Stimulated activated naive CD8-positive, alpha-beta T cell treated with anti-CD3 and anti-CD28 coated beads, Interleukin-15, amount 100 ng/mL, for 72 hours (primary cell): ENCODE data around the gene CATSPERE.

Experiments used
- ATAC-seq: fragments of 150-1000 bp; cut with Tn5 transposase; 2 replicates; pipeline ENCODE4 v1.10.0; 2021; ENCODE audit warnings: mild to moderate bottlenecking, moderate library complexity
- DNase-seq, 2 donors: peaks; one replicate each; pipeline ENCODE4 v3.0.0; 2021 to 2022
- H3K27ac Mint-ChIP-seq, 2 donors: one replicate each; pipeline ENCODE4 v1.8.0; 2022; ENCODE audit warnings: mild to moderate bottlenecking in 2 of 2, mixed read lengths in 2 of 2, moderate library complexity in 2 of 2
- H3K27me3 Mint-ChIP-seq: one replicate; pipeline ENCODE4 v1.8.0; 2022; ENCODE audit warnings: mixed read lengths
- H3K4me1 Mint-ChIP-seq: one replicate; pipeline ENCODE4 v1.8.0; 2022; ENCODE audit warnings: mild to moderate bottlenecking, mixed read lengths
- H3K4me3 Mint-ChIP-seq, 2 donors: one replicate each; pipeline ENCODE4 v1.8.0; 2022; ENCODE audit warnings: mild to moderate bottlenecking in 2 of 2, mixed read lengths in 2 of 2, moderate library complexity in 1 of 2
- H3K9me3 Mint-ChIP-seq, 2 donors: one replicate each; pipeline ENCODE4 v1.8.0; 2022; ENCODE audit warnings: mixed read lengths in 2 of 2

The CATSPERE gene

DNA sequence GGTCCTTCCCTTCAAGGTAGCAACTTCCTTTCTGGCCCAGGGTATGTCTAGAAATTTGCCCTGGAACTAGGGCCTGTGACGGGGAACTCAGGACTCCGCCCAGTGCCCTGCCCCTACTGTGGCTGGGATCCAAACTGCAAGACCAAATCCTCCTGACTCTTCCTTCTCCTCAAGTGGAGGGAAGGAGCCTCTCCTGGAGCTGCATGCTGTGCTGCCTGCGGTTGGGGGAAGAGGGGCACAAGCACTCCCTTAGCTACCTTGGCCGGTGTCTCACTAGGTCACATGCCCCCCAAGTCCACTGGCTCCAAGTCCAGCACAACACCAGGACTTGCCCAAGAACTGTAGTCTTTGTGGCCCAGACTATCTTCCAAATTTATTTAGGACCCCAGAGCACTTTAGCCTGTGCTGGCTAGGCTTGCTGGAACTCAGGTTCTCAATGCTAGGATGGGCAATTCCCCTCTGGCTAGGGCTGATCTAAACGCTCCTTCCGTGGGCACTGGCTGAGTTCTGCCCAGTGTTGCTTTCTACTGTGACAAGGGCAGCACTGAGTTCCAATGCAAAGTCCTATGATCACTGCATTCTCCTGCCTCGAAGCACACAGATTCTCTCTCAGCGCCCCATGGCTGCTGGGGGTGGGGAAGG lies 21.6 kb upstream of the CATSPERE start:
- ATAC-seq: no peak
- no peaks in the 10 kb centered on the region for H3K27me3 Mint-ChIP-seq
- DNase-seq: no peak
- H3K4me1 Mint-ChIP-seq: peaks cover 51% of the 10 kb centered on the region
- H3K4me3 Mint-ChIP-seq: no peak overlapping the region
- H3K27ac Mint-ChIP-seq: no peak overlapping the region
- H3K9me3 Mint-ChIP-seq: no peaks in the 10 kb centered on the region

DNA sequence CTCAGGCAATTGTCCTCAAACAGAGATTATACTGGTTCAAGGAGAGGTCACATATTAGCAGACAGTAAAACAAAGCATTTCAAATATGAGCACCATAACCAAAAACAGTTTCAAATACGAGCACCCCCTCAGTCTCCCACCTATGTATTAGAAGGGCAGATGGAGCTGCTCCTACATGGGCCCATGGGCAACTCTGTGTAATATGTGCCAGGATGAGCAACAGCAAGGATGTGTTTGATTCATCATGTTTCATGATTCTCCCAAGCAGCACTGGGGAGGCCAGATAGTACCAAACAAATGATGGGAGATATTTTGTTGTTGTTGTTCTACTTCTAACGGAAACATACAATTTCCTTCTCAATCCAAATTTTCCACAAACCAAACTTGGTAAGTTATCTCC lies 18.2 kb upstream of the CATSPERE start:
- Mint-ChIP-seq H3K4me1 (peaks cover 51% of the 10 kb centered on the region), H3K4me3 (no peak overlapping the region), H3K27ac (no peak overlapping the region), H3K27me3 (no peaks in the 10 kb centered on the region), H3K9me3 (no peaks in the 10 kb centered on the region)
- DNase-seq (no peak), ATAC-seq (no peak)

DNA sequence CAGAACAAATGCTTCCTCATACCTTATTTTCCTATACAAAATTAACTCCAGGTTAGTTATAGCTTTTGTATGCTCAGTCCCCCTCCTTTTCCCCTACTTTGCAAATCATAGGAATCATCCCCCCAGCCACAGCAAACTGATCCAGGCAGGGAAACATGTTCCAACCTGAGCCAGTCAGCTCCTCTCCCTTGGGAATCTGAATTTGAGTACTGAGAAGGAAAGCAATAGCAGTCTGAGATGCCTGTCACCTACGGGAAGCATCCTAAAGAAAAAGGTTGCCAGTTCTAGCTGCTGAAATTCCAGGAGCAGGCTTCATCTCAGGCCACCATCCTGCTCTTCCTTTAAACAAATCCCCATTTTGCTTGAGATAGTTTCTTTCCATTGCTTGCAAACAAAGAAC lies 16.2 kb upstream of the CATSPERE start:
- no peaks in the 10 kb centered on the region for H3K27me3 Mint-ChIP-seq
- no peak overlapping the region for H3K4me3 Mint-ChIP-seq
- no peak overlapping the region for H3K27ac Mint-ChIP-seq
- peaks cover 51% of the 10 kb centered on the region for H3K4me1 Mint-ChIP-seq
- no peaks in the 10 kb centered on the region for H3K9me3 Mint-ChIP-seq
- no peak for DNase-seq
- ATAC-seq: no peak

DNA sequence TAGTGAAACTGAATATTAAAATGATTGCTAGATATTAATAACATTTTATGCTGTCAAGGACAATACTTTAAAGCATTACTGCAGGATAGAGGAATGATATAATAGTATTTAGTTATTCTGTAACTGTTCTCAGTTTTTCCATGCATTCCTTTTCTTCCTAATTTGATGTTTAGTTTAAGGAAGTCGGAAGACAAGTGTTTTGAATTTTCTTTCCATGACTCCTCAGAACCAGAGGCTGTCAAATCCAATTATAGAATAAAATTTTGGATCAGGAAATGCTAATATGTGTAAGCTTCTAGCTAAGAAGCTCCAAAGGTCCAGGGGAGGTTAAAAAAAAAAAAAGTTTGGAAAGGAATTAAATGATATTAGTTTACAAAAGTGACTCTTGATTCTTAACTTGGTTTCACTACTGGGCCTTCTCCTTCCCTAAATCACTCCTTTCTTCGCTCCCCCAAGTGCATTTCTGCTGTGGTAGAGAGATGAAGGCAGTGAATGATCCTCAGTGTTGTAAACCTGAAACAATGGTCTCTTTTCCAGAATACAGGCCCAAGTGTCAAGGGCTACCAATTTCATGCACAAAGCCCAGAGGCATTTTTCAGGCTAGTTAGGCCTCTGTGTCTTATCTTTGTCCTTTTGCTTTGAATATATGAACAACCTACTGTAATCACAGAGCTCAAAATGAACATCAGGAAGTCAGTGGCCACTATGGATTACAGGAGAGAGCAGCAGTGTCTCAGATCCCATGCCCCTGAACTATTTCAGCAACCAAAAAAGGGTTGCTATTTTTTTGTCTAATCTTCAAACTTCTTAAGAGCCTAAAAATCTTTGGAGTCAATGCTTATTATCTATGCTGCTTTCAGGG lies 15.5 kb upstream of the CATSPERE start:
- DNase-seq (no peak), ATAC-seq (no peak)
- Mint-ChIP-seq H3K27me3 (no peaks in the 10 kb centered on the region), H3K9me3 (no peaks in the 10 kb centered on the region), H3K4me3 (peak overlapping the region in 1 of 2 donors; percentile 51), H3K4me1 (peaks cover 53% of the 10 kb centered on the region), H3K27ac (peak overlapping the region in 1 of 2 donors; percentile 62)

DNA sequence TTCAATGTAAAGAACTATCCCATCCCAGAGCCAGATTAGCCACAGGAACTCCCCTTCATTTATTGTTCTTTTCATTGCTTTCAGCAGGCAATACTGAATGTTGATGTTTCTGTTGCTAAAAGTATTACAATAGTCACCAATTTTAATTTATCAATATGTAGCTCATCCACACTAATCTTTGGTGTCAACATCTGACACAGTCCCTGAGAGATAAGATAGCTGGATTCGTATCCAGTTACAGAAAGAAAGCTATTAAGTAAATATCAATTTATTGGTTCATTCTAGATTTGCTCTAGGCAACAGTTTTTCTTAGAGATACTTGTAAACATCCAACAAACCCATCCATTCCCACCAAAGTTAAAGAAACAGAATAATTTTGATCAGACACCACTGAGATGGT lies 14.0 kb upstream of the CATSPERE start:
- Mint-ChIP-seq H3K27me3 (no peaks in the 10 kb centered on the region), H3K27ac (peak overlapping the region in 1 of 2 donors; percentile 2), H3K9me3 (no peaks in the 10 kb centered on the region), H3K4me1 (peaks cover 58% of the 10 kb centered on the region), H3K4me3 (peak overlapping the region in 1 of 2 donors; percentile 11)
- no peak for ATAC-seq
- no peak for DNase-seq

DNA sequence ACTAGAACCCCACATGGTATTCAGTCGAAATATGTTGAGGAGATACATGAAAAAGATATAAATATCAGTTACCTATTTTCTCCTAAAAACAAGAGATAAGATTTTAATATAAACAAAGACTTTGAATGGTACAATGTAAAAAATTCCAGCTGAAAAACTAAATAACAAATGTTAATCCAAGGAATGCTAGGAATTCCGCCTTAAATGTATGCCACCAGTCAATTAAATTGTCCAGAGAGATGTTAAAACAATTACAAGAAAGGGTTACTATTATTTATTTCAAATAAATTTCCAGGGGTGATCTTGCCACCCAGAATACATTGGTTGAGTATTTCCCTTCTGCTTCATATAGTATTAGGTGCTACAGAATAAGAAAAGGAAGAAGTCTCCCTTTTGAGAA lies 13.5 kb upstream of the CATSPERE start:
- no peaks in the 10 kb centered on the region for H3K27me3 Mint-ChIP-seq
- H3K4me3 Mint-ChIP-seq: peak overlapping the region in 1 of 2 donors; percentile 4
- peak overlapping the region in 1 of 2 donors; percentile 2 for H3K27ac Mint-ChIP-seq
- DNase-seq (no peak), ATAC-seq (no peak)
- H3K9me3 Mint-ChIP-seq: no peaks in the 10 kb centered on the region
- peaks cover 63% of the 10 kb centered on the region for H3K4me1 Mint-ChIP-seq

DNA sequence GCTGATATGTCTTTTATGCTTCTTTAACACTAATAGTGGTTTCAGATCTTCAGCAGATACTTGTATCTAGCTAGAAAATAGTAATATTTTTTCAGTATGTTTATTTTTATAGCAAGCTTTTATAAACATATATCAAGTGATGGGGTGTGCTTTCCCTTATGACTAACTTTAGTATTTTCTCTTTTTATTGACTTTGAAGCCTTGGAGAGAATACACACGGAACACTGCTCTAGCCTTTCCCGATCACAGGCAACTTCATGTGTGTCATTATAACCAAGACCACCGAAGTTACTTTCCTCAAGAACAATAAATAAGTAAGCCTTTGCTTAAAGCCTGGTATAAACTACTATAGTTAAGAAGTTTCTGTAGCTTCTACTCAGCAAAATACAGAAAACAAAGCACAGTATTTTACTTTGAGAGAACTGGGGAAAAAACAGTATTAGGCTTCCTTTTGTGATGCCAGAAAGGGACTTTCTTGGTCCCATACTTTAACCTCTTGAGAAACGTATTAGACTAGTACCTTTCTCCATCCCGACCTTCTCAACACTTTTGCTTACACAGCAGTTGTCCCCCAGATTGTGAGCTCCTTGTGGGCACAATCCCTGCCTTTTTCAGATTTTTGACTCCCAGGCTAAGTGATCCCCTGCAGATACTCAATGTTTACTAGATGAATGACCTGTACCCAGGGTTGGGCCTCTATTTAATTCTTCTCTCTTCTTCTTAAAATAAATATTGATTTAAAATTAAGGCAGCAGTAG lies 12.6 kb upstream of the CATSPERE start:
- Mint-ChIP-seq H3K27ac (peak overlapping the region in 1 of 2 donors; percentile 63), H3K27me3 (no peaks in the 10 kb centered on the region), H3K4me3 (peak overlapping the region in 1 of 2 donors; percentile 25), H3K9me3 (no peaks in the 10 kb centered on the region), H3K4me1 (peaks cover 65% of the 10 kb centered on the region)
- no peak for DNase-seq
- no peak for ATAC-seq

DNA sequence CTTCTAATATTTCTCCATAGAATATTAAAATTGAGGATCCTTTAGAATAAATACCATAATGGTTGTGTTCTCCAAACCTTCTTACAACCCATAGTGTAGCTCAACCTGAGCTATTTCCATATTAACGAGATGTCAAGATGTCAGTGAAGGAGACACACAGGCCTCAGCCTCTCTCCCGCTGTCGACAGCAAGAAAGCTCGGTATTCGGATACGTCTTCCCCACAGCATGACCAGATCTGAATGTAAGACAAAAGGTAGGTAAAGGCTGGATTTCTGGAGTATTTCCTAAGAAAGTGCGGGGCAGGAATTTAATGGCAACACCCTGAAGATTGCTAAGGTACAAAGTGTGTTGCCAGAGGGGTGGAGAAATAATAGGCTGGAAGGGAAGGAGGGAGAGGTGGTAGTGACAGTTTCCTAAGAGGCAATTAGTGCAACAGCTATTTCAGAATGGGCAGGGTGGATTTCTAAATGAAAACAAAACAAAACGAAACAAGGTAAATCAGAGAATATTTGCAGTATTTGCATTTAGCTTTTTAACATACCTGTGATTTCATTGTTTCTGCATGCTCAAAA lies 11.1 kb upstream of the CATSPERE start:
- no peak for ATAC-seq
- H3K27ac Mint-ChIP-seq: peak overlapping the region; percentile 98
- H3K4me1 Mint-ChIP-seq: peaks cover 72% of the 10 kb centered on the region

DNA sequence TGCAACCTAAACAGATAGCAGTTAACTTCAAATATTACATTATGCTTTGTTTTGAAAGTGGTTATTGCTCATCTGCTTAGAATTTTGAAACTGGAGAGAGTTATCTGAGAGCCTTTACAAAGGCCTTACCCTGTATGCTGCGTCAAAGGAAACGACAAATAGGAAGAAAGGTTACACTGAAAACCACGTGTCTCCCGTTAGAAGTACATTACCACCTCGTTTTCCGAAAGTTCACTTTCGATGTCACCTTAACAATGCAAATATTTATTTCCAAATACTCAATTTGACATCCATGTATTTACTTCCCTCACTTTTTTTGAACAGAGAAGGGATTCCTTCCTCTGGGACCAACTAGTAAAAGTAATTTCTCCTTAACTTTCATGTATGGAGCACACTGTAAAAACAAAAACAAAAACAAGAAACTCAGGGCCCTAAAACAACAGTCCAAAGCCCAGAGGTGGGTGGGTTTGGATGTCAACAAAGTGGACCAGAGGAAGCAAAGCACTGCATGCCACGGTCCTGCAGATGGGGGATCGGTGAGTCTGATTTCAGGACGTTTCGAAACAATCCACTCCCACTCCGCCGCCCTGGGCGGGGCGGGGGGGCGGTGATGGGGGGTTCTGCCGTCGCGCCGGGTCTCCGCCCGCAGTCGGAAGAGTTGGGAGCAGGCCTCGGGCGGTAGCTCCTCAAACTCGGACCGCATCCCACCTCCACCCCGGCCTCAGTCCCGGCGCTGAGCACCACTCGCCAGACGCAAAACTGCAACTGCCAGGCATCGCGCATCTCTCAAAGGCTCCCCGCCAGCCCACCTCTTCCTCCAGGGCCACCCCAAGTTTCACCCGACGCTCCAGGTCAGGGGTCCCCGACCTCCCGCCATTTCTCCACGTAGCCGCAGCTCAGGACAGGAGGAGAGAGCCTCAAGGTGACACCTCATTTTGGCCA lies 10.2 kb upstream of the CATSPERE start:
- Mint-ChIP-seq H3K4me1 (peaks cover 64% of the 10 kb centered on the region), H3K27me3 (no peaks in the 10 kb centered on the region), H3K9me3 (no peaks in the 10 kb centered on the region), H3K27ac (peak overlapping the region; percentile 98), H3K4me3 (peak overlapping the region; percentile 82 to 97)
- DNase-seq (peak; percentile 52 to 68), ATAC-seq (peak; percentile 15)

More for the DNA sequence above, 11.1 kb upstream of the CATSPERE start:
- Mint-ChIP-seq H3K27me3 (no peaks in the 10 kb centered on the region), H3K9me3 (no peaks in the 10 kb centered on the region), H3K4me3 (peak overlapping the region; percentile 82 to 97)
- no peak for DNase-seq

DNA sequence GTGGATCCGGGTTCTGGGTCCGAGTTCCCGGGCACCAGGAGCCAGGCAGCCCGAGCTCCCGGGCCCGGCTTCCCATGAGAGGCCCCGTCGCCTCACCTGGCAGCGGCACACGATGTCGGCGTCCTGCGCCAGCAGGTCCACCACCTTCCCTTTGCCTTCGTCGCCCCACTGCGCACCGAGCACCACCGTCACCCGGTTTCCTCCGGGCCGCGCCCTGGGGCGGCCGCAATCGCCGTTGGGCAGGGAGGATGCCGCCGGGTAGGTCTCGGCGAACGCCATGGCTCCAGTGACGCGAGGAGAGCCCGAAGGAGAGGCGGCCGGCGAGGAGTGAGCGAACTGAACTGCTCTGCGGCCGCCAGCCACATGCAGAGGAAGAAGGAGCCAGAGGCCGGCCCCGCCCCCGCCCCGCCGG lies 9.5 kb upstream of the CATSPERE start, which contains the start of gene ADSS2:
Gene ADSS2 (minus strand): TSS at position 371 of the 412 bp plus-strand sequence. CDS start 92 bp downstream, at position 279.
- H3K27me3 Mint-ChIP-seq: no peaks in the 10 kb centered on the region
- ATAC-seq (no peak), DNase-seq (no peak)
- no peaks in the 10 kb centered on the region for H3K9me3 Mint-ChIP-seq
- H3K4me1 Mint-ChIP-seq: peaks cover 58% of the 10 kb centered on the region
- H3K27ac Mint-ChIP-seq: peak within 1 kb of the TSS; percentile 98
- H3K4me3 Mint-ChIP-seq: peak within 1 kb of the TSS; percentile 82 to 97

DNA sequence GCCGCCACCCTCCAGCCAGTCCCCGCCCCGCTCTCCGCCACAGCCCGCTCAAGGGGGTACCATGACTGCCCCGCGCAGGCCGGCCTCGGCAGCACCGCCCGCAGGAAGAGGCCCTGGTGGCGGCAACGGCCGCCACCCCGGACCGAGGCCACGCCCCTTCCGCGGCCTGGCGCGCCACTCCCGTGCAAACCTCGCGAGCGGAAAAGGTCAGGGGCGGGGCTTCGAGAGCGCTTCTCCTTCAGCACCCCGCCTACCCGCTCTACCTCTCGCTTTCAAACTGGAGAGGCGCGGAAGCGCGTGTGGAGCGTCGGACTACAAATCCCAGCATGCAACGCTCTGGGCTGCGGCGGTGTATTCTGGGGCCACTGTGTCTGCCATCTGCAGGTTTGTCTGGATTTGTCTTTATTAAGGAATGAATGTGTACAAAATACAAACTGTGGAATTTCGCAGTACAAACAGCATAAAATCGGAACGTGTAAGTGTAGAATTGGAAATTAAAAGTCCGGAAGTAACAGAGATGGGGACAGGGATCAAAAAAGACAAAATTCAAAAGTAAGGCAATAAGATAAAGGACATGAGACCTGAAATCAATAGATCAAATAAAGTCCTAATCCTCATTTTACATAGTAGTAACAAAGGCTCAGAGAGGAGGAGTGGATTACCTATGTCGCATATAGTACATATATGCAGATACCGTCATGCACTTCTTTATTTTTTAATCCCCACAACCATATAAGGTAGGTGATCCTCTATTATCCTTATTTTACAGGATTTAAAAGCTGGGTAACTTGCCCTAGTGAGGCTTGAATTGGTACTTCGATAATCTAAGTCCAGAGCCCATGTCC lies 8.9 kb upstream of the CATSPERE start:
- H3K4me1 Mint-ChIP-seq: peaks cover 54% of the 10 kb centered on the region
- H3K9me3 Mint-ChIP-seq: no peaks in the 10 kb centered on the region
- no peaks in the 10 kb centered on the region for H3K27me3 Mint-ChIP-seq
- peak overlapping the region; percentile 82 to 97 for H3K4me3 Mint-ChIP-seq
- H3K27ac Mint-ChIP-seq: peak overlapping the region; percentile 87 to 98
- peak; percentile 98 to 99 for DNase-seq
- peak; percentile 95 for ATAC-seq

DNA sequence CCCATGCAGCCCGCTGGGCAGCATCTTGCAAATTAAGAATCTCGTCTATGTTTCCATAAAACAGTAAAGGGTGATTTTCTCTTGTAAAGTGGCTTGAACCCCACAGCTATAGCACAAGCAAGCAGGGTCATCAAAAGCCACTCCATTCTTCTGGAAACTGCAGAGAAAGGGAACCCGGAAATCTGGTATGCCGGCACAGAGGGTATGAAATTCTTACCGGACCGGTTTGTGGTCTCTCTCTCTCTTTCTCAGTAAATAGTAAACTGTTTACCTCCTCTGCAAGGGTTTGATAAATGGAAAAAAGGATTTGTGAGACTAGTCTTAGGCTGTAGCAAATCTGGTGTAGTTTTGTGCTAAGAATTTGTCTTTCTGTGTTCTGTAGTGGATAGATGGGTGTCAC lies 6.7 kb upstream of the CATSPERE start:
- Mint-ChIP-seq H3K4me3 (no peak overlapping the region), H3K27me3 (no peaks in the 10 kb centered on the region), H3K9me3 (no peaks in the 10 kb centered on the region), H3K27ac (no peak overlapping the region), H3K4me1 (peaks cover 35% of the 10 kb centered on the region)
- DNase-seq: no peak
- no peak for ATAC-seq

DNA sequence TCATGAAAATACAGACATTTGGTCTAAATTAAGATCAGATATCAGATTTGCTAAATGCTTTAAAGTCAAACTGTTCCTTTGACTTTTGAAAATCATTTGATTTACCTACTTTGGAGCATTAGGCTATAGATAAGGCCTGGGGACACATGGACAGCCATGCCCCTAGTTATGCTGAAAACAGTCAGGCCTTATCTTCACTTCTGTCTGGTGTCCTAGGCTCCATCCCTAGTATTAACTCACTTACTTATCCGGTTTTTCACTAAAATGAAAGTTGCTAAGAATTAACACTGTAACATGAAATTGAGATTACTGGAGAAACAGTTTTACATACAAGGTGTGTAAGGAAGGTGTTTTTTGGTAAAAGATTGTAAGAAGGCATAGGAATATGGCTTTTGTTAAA lies 4.5 kb upstream of the CATSPERE start:
- Mint-ChIP-seq H3K4me1 (peaks cover 37% of the 10 kb centered on the region), H3K9me3 (peaks cover 0 to 4% of the 10 kb centered on the region in 2 donors), H3K27ac (no peak overlapping the region), H3K27me3 (no peaks in the 10 kb centered on the region), H3K4me3 (no peak overlapping the region)
- no peak for DNase-seq
- ATAC-seq: no peak

DNA sequence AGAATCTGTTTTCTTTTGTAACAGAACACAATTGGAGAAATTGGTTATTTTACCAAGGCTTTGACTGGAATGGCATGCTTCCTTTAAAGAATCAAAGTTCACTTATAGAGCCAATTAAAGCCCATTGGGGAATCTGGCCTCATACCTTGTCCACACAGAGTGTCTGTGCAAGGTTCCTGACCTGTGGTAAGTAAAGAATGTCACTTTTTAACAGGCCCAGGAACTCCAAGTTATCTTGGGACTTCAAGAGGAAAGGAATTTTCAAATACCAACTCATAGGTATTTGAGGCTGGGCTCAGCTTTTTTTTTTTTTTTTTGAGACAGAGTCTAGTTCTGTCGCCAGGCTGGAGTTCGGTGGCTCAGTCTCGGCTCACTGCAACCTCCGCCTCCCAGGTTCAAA lies 2.3 kb upstream of the CATSPERE start:
- ATAC-seq: no peak
- peaks cover 30% of the 10 kb centered on the region for H3K4me1 Mint-ChIP-seq
- no peaks in the 10 kb centered on the region for H3K27me3 Mint-ChIP-seq
- H3K27ac Mint-ChIP-seq: no peak overlapping the region
- no peak for DNase-seq
- no peak overlapping the region for H3K4me3 Mint-ChIP-seq
- peaks cover 0 to 4% of the 10 kb centered on the region in 2 donors for H3K9me3 Mint-ChIP-seq
